HG03139 (cell line): Measurements from ENCODE around the gene MTCP1.

Experiments used
- ATAC-seq: cut with Tn5 transposase; IDR thresholded peaks from one replicate; pipeline ENCODE4 v1.9.1; 2021; ENCODE audit not compliant: unreplicated experiment

MTCP1 gene

GRCh38 chrX:155070975-155071693 lies at the start of gene MTCP1, which contains the start of the genes BRCC3 and CMC4:
TSS of gene MTCP1 (minus strand) at chrX:155071136. CDS start at chrX:155066010, 5,126 bp downstream.
TSS of gene BRCC3 (plus strand) at chrX:155071508. CDS start at chrX:155071528, 20 bp downstream.
TSS of gene CMC4 (minus strand) at chrX:155071136. CDS start at chrX:155064023, 7,113 bp downstream.
- peak; percentile 87 for ATAC-seq

DNA sequence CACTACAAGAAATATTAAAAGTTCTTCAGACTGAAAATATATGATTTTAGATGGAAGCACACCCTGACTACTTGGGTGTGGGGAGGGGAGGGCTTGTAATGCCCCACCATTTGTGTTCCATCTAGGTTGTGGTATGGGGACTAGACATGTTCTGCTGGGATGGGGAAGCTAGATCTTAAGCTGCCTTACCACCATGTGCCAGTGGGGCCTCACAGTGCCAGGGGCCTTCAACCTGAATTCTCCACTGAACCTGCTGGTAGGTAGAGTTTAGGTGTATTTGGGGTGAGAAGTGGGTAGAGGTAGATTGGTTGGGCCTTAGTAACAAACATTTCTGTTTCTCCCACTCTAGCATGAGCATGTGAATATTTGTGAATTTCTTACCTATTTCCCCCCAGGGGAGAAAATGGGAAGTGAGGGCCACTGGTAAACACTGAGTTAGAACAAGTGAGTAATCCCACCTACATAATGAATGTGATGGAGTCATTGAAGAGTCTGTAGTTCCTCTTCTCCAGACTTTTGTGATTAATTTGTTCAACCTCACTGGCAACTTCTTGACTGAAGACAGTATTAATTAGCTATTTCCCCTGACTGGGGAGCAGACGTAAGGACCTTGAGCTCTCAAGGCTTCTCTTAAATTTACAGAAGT lies 44.4 kb upstream of the MTCP1 start:
- no peak for ATAC-seq

GRCh38 chrX:155113097-155113496 lies 42.2 kb upstream of the MTCP1 start:
- ATAC-seq = no peak

DNA sequence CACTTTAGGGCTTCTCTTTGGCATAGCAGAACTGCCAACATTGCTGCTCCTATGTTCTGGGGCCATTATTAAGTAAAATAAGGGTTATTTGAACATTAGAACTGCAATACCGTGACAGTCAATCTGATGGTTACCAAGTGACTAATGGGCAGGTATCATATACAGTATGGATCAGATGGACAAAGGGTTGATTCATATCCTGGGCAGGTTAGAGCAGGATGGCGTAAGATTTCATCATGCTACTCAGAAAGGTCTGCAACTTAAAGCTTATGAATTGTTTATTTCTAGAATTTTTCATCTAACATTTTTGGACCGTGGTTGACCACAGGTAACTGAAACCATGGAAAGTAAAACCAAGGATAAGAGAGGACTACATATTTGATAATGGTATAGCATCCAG lies 41.2 kb upstream of the MTCP1 start:
- ATAC-seq = no peak

- ATAC-seq = no peak
Observed at GRCh38 chrX:155108427-155108826, 37.5 kb upstream of the MTCP1 start.

DNA sequence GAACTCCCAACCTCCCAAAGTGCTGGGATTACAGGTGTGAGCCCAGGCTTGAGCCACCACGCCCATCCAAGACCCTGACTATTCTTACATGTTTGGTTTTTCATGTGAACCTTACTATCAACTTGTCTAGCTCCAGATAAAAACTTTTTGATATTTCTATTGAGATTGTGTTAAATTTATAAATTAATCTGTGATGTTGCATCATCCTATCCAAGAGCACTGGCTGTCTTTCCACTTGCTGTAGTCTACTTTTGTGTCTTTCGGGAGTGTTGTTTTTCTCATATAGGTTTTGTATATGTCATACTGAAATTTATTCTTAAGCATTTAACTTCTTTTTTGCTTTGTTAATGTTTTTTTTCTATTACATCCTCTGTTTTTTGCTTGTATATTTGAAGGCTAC lies 35.0 kb upstream of the MTCP1 start:
- ATAC-seq = no peak

- no peak for ATAC-seq
Observed at GRCh38 chrX:155094468-155095061, 23.6 kb upstream of the MTCP1 start.

DNA sequence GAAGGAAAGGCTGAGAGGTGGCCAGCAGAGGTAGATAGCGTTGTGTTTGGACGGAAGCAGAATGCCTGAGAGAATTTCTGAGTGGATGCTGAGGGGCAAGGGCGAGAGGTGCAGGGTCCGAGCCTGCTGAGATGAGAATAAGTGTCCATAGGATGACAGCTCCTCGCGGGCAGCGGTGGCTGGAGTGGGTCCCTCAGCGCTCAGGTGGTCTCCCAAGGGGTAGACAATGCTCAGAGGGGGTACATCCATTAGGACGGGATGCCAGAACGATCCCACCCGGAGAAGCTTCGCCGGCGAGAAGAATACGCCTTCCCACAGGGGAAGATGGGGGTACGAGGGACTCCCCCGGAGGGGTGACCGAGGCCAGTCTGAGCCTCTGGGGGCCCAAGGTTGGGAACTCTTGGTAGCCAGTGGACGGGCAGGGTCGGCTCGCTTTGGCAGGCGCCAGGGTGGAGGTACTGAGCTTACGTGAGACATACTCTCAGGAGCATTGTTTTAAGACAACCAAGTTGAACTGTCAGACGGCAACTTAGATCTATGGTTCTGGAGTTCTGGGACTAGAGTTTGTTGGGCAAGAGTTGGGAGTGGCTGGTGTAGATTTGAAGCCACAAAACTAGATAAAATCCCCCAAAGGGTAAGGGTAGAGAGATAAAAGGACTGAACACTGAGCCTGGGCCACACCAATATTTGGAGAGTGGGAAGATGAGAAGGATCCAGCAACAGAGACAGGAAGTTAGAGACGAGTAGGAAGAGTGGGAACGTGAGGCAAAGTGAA lies 16.2 kb upstream of the MTCP1 start:
- ATAC-seq = no peak

DNA sequence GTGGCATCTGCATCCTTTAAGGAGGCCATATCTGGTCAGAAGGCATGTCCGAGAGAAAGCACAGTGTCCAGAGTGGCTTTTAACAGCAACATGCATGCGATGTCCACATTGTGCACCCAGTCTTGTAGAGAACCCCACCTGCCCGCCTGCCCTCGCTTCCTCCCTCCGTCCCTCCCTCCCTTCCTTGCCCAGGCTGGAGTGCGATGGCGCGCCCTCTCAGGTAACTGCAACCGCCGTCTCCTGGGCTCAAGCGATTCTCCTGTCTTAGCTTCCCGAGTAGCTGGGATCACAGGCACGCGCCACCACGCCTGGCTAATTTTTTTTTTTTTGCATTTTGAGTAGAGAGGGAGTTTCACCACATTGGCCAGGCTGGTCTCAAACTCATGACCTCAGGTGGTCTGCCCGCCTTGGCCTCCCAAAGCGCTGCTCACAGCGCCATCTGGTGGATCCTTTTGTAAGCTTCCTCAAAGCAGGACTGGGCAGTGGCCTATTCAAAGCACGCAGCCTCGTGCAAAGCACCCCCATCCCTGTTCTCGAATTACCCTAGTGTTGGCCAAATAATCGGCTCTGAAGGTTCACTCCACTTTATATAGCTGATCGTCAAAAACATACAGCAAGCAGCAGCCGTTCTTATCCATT lies 15.4 kb upstream of the MTCP1 start:
- no peak for ATAC-seq

DNA sequence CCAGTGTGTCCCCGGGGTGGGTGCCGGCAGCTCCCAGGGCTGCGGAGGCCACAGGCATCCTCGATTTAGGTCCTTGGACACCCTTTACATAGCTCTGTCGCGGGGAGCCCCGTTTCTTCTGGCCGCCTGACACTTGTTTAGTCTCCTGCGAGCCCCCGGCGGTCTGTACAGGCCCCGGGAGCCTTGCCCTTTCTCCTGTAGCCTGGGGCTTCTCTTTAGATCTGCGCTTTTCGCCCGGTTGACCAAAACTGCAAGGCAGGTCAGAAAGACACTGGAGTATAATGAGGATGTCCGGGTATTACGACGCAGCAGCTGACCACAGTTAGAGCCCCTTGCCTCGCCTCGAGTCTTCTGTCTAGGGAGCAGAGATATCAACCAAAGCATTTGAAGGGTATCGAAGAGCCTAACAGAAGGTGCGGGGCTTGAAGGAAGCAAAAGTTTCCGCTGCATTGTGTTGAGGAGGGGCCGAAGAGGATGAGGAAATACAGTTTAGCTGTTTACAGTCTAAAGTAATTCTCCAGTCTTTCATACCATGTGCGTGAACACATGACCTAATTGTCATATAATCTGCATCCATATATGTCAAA lies 851 bp upstream of the MTCP1 start:
- ATAC-seq = no peak

DNA sequence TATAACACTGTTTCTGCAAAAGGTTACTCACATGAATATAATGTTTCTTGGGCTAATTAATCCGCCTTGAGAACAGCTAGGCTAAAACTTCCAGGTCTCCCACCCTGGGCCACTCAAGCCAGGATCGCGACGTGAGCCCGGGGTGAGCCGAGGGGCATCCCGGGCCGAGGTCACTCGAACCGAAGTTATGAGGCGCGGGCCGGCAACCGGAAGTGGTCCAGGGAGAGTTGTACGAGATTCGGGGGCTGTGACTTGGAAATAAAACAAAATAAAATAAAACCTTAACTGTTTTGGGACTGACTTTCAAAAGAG lies 317 bp downstream of the MTCP1 start:
- ATAC-seq = peak; percentile 9

- no peak for ATAC-seq
Observed at GRCh38 chrX:155070038-155070437, 898 bp downstream of the MTCP1 start.

GRCh38 chrX:155069414-155069813 lies 1.5 kb downstream of the MTCP1 start:
- no peak for ATAC-seq

GRCh38 chrX:155068165-155068564 lies 2.8 kb downstream of the MTCP1 start:
- ATAC-seq = no peak

DNA sequence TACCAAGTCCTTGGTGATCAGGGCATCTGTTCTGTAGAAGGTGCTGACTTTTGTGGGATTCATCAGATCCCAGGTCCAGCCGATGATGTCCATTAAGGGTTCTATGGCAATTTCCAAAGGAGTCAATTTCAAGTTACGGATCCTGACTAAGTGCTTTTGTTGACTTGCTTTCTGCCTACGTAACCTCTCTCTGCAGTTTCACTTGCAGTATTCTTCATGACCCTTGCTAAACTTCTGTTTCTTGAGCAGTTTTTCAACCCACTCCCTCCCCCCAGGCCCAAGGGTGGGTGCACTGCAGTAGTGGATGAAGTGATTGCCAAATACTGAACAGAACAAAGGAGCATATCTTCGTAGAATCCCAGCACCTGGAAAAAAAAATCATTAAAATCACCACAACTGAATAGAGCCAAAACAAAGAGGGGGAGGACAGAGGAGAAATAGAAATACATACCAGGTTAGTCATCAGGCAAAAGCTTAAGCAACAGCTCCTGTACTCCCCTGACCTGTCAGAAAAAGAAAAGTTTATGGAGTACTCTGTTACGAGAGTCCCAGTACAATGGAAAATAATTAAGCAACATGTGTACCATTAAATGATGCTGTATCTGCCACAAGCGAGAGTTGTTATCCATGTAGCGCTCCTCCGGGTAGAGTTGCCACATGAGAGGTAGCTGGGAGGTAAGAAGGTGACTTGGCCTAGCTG lies 5.8 kb downstream of the MTCP1 start:
- no peak for ATAC-seq

DNA sequence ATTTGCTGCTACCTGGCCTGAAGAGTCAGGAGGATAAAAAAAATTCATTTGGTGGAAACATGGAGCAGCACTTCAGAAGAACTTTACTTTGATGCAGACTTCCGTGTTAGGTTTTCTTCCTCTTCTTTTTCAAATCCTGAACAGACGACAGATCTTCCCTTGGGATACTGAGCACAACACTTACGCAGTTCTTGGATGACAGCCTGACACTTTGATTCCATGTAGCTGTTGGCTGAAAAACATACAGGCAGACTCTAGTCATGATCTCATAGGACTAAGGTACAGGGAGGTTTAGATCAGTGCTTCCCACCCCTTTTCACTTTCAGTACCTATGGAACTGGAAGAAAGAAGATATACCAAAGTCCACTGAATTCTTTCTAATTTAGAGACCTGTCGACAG lies 9.2 kb downstream of the MTCP1 start:
- ATAC-seq = no peak

DNA sequence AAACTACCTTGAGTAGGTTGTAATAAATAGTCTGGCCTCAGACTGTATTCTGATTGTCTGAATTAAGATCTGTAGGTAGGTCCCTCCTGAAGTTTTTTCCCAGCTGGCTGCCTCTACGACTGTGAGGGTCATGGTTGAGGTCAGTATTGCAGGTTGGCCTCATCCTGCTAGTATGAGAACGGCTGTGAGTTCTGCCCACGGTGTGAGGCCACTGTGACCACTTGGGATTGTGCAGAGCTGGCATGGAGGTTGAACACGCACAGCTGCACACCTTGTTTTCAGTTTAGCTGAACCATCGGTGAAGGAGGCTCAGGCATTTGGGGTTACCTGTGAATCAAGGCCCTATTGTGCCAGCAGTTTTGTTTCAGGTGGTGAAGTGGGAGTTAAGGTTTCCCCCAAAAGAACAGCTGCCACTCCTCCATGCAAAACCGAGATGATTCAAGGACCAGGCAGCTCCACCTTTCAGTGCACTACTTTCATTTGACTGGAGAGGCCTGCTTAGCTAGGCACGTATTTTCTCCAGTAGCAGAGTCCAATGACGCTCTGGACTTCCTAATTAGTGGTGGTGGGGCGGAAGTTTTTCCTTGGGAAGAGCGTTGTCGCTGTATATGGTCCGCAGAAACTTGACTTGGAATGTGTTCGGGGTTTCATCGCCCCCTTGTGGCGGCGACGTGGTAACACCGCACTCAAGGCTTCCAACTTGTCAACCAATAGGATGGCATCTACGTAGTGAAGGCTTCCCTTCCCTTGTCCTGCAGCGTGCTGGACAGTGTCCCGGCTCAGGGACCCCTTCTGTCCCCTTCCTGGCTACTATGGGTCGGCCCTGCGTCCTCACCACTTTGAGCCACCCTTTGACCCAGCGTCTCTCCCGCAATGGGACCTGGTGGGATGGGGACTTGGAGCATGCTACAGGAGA lies 13.8 kb downstream of the MTCP1 start:
- ATAC-seq = no peak

DNA sequence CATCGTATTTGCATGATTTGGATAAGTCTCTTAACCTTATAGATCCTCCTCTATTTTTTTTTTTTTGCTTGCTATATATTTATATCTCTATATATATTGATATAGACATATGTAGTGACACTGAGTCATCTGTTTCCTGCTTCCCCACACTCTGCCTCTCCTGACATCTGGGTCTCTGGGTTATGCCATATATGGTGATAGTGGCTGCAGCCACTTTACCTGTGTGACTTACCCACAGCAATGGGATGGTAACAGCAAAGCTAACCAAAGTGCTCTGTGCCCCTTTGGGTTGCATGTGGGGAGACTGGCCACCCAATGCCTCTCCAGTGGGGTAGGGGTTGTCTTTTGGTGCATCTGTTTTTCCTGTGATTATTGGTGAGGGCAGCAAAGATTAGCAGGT lies 14.5 kb downstream of the MTCP1 start:
- ATAC-seq = no peak

DNA sequence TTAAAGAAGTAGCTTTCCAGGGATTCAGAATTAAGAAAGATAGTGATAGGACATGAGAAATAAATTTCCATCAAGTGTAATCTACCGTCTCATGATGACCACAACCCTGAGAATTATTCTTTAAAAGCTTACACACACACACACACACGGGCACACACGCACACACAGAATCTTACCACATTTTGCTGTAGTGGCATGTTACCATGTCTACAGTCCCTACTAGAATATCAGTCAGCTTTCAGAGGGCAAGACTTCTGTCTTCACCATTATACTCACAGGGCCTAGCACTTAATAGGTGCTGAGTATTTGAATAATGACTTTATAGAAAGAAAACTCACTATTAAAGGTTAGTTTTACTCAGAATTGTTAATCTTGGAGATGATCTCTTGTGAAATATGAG lies 15.4 kb downstream of the MTCP1 start:
- ATAC-seq = no peak
